ENCODE results near the gene MTCH2.
A peak's percentile ranks its signal among the peaks of the same experiment; 100 is the strongest.

MTCH2 gene

GRCh38 chr11:47578524-47579494, 63.5 kb downstream of the MTCH2 start, which contains the start of the genes KBTBD4 and NDUFS3:
Gene KBTBD4 (minus strand): TSS chr11:47578970. CDS start chr11:47578951, 19 bp downstream.
Gene NDUFS3 (plus strand): TSS chr11:47579074. CDS start chr11:47579092, 18 bp downstream.
- Histone ChIP-seq H3K4me1 (ENCODE audit: low read length) (peaks cover 16% of the 10 kb centered on the region), H4K20me1 (ENCODE audit: insufficient read depth, low read length) (no peaks in the 10 kb centered on the region), H3K27me3 (ENCODE audit: low read depth, low read length) (no peaks in the 10 kb centered on the region), H3K27ac (ENCODE audit: low read length) (peak within 1 kb of the TSS; percentile 56), H3K4me2 (ENCODE audit: low read length) (peak within 1 kb of the TSS; percentile 95), H2AFZ (ENCODE audit: low read depth, low read length) (no peak within 1 kb of the TSS; the same call in none of the 2 replicates), H3K9ac (ENCODE audit: low read length) (peak within 1 kb of the TSS; percentile 87), H3K9me3 (ENCODE audit: insufficient read depth, low read length) (no peaks in the 10 kb centered on the region), H3K36me3 (replicated peaks; ENCODE audit: low read depth, low read length) (peaks cover 46% of the 10 kb centered on the region), H3K79me2 (ENCODE audit: low read length) (peaks cover 50% of the 10 kb centered on the region), H3K4me3 (ENCODE audit: low read length) (peak within 1 kb of the TSS; percentile 90)
- TF ChIP-seq CTCF (IDR thresholded peaks at IDR 0.05; ENCODE audit: low read depth, low read length) = no peak
- no peak for TF ChIP-seq EZH2phosphoT487 (IDR thresholded peaks at IDR 0.05; ENCODE audit: low read depth)

DNA sequence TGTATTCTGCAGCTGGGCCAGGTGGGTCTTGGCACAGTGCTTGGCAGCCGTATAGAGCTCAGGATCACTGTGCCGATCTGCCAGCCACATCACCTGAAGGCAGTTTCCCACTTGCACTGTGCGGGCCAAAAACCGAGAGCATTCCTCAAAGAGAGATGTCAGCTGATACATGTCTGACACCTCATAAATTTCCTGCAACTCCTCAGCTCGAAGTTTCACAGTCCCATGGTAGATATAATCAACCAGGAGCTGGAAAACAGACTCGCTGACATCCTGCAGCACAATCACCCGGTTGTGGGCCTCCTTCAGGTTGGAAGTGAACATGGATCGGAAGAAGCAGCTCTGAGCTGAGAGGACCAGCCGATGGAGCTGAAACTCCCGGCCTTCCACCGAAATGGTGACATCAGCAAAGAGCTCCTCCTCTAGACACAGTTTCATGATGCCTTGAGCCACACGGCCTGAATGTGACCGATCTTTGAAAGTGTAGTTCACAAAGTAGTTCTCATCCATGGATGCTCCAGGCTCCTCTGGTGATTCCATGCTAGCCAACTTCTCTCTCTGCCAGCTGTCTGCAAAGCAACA, 64.8 kb downstream of the MTCH2 start:
- peak overlapping the region; percentile 90 for H3K4me3 ChIP-seq (ENCODE audit: low read length)
- H3K9ac ChIP-seq (ENCODE audit: low read length) = peak overlapping the region; percentile 87; the same call in 1 of the 2 replicates
- H3K27ac ChIP-seq (ENCODE audit: low read length) = no peak overlapping the region
- no peaks in the 10 kb centered on the region for H4K20me1 ChIP-seq (ENCODE audit: insufficient read depth, low read length)
- no peaks in the 10 kb centered on the region for H3K9me3 ChIP-seq (ENCODE audit: insufficient read depth, low read length)
- H3K4me2 ChIP-seq (ENCODE audit: low read length) = peak overlapping the region; percentile 80
- TF ChIP-seq CTCF (IDR thresholded peaks at IDR 0.05; ENCODE audit: low read depth, low read length) (no peak), EZH2phosphoT487 (IDR thresholded peaks at IDR 0.05; ENCODE audit: low read depth) (no peak)
- peaks cover 63% of the 10 kb centered on the region for H3K79me2 ChIP-seq (ENCODE audit: low read length)
- peaks cover 16% of the 10 kb centered on the region for H3K4me1 ChIP-seq (ENCODE audit: low read length)
- peaks cover 51% of the 10 kb centered on the region for H3K36me3 ChIP-seq (replicated peaks; ENCODE audit: low read depth, low read length)
- H3K27me3 ChIP-seq (ENCODE audit: low read depth, low read length) = no peaks in the 10 kb centered on the region
- no peak overlapping the region for H2AFZ ChIP-seq (ENCODE audit: low read depth, low read length)

DNA sequence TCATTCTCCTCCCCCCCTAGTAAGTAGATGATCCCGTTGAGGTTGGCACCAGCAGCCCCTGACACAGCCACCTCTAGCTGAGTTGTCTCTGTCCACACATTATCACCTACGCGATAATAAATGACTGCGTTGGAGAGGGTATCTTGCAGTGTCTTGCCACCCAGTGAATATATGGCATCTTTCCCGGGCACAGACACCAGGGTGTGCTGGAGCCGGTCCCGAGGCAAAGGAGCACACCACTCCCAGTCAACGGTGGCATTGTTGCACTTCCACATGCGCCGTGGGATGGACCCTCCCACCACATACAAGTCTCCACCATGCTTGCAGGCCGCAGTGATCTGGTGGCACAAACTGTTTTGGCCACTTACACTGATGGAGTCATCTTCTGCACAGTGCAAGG, 69.0 kb downstream of the MTCH2 start:
- H2AFZ ChIP-seq (ENCODE audit: low read depth, low read length) = no peak overlapping the region
- H3K4me1 ChIP-seq (ENCODE audit: low read length) = peaks cover 7% of the 10 kb centered on the region
- no peak overlapping the region for H3K4me3 ChIP-seq (ENCODE audit: low read length)
- H3K9ac ChIP-seq (ENCODE audit: low read length) = no peak overlapping the region
- H4K20me1 ChIP-seq (ENCODE audit: insufficient read depth, low read length) = no peaks in the 10 kb centered on the region
- H3K27me3 ChIP-seq (ENCODE audit: low read depth, low read length) = no peaks in the 10 kb centered on the region
- H3K79me2 ChIP-seq (ENCODE audit: low read length) = peaks cover 70% of the 10 kb centered on the region
- TF ChIP-seq EZH2phosphoT487 (IDR thresholded peaks at IDR 0.05; ENCODE audit: low read depth) (no peak), CTCF (IDR thresholded peaks at IDR 0.05; ENCODE audit: low read depth, low read length) (no peak)
- H3K36me3 ChIP-seq (replicated peaks; ENCODE audit: low read depth, low read length) = peaks cover 50% of the 10 kb centered on the region
- no peak overlapping the region for H3K4me2 ChIP-seq (ENCODE audit: low read length)
- no peaks in the 10 kb centered on the region for H3K9me3 ChIP-seq (ENCODE audit: insufficient read depth, low read length)
- no peak overlapping the region for H3K27ac ChIP-seq (ENCODE audit: low read length)

GRCh38 chr11:47572715-47573255, 69.6 kb downstream of the MTCH2 start:
- H3K79me2 ChIP-seq (ENCODE audit: low read length) = peaks cover 69% of the 10 kb centered on the region
- peaks cover 3% of the 10 kb centered on the region for H3K4me1 ChIP-seq (ENCODE audit: low read length)

More at GRCh38 chr11:47572715-47573255, 69.6 kb downstream of the MTCH2 start:
- no peak overlapping the region for H3K4me2 ChIP-seq (ENCODE audit: low read length)
- TF ChIP-seq EZH2phosphoT487 (IDR thresholded peaks at IDR 0.05; ENCODE audit: low read depth) (no peak), CTCF (IDR thresholded peaks at IDR 0.05; ENCODE audit: low read depth, low read length) (no peak)
- H3K4me3 ChIP-seq (ENCODE audit: low read length) = no peak overlapping the region
- no peaks in the 10 kb centered on the region for H3K27me3 ChIP-seq (ENCODE audit: low read depth, low read length)
- no peak overlapping the region for H2AFZ ChIP-seq (ENCODE audit: low read depth, low read length)
- H4K20me1 ChIP-seq (ENCODE audit: insufficient read depth, low read length) = no peaks in the 10 kb centered on the region
- H3K9me3 ChIP-seq (ENCODE audit: insufficient read depth, low read length) = no peaks in the 10 kb centered on the region
- peaks cover 50% of the 10 kb centered on the region for H3K36me3 ChIP-seq (replicated peaks; ENCODE audit: low read depth, low read length)
- no peak overlapping the region for H3K9ac ChIP-seq (ENCODE audit: low read length)
- no peak overlapping the region for H3K27ac ChIP-seq (ENCODE audit: low read length)

All from OCI-LY3 (cell line).